NCI-H524 treated with DMSO at 0.1 percent for 48 hours (cell line): ENCODE measurements around the gene LBX2.

Experiments used
- DNase-seq: peaks from one replicate; lab custom pipeline; 2025; lab: John Stamatoyannopoulos, UW

LBX2 gene

GRCh38 chr2:74525717-74526648 lies 26.6 kb upstream of the LBX2 start, which contains the start of gene DQX1:
Gene DQX1 (minus strand): TSS chr2:74526231. CDS start chr2:74525729, 502 bp downstream.
- no peak for DNase-seq

DNA sequence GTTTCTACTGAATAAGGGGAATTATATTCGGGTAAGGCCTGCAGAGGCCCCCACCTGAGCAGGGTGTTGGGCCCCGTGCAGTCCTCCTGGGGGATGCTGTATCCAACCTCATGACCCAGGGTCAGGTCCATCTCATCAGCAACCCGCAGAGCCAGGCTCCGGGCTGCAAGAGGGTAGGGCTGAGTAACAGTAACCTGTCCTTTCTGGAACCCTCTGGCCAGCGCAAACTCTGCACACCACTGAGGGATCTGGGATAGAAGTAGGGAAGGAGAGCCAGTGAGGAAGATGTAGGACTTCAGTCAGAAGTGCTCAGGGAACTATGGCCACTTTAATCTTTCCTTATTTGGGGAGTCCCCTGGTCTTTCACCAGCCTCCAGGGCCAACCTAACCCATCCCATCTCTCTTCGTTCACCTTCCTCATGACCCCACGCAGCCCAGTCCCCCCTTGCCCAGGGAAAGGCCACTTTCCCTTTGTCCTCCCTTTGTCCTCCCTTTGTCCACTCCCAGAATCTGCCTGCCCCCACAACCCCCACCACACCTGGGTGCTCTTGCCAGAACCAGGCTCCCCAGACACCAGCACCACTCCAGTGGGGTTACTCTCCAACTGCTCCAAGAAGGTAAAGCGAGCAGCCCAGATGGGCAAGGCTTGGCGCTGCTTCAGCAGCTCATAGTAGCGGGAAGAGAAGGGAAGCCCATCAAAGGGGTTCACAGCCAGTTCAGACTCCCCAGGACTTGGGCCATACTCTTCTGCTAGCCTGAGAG lies 25.7 kb upstream of the LBX2 start:
- DNase-seq, result no peak

- DNase-seq, result no peak
Observed at GRCh38 chr2:74524005-74524404, 24.6 kb upstream of the LBX2 start.

DNA sequence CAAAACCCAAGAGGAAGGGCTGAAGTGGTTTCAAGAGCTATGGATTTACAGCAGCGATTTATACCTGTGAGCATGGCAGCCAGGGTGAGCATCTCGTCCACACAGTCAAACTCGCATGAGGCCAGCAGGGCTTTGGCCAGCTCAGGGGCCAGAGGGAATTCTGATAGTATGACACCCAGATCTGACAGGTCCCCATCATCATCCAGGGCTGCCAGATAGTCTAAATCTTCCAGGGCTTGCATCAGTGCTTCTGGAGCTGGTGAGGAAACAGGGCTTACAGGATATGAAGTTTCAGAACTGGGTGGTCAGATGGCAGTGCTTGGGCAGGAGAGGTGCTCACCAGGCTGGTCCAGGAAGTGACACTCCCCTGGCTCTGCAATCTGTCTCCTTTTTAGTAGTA lies 23.1 kb upstream of the LBX2 start:
- no peak for DNase-seq

DNA sequence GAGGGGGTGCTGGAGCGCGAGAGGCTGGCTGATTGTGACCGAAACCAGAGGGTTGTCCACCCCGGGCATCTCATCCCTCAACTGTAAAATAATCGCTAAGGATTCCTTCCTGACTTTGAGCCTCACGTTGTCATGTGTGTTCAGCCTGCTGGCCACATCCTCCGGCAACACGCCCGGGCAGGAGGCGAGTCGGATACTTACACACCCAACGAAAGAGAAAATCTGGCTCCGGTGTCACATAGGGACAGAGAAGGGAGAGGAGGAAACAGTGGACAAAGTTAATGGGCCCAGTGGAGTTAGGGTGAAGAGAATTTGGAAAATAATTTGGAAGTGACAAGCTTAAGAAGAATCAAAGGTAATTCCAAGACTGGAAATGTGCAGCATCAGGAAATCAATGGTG lies 17.2 kb upstream of the LBX2 start:
- DNase-seq, result no peak

DNA sequence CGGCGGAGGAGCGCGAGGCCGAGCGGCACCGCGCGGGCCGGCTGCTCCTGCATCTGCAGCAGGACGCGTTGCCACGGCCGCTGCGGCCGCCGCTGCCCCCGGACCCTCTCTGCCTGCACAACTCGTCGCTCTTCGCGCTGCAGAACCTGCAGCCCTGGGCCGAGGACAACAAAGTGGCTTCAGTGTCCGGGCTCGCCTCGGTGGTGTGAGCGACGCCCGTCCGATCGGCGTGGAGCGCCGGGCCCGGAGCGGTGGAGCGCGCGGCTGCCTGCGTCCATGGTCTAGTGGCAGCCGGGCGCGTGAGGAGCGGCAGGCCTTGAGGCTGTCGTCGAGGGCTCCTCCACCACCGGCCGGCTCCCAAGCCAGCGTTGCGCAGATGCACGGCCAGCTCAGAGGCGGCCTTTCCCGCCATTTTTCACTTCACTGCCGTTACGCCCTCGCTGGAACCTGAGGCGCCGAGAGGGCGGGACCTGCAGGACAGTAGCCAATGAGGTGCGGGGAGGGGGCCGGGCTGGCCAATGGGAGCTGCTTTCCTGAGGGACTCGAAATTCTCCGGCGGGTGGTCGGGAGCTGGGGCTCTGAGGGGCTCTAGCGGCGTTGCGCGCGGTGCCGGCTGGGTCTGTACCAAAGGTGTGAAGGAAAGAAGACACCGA lies 16.7 kb upstream of the LBX2 start:
- no peak for DNase-seq

DNA sequence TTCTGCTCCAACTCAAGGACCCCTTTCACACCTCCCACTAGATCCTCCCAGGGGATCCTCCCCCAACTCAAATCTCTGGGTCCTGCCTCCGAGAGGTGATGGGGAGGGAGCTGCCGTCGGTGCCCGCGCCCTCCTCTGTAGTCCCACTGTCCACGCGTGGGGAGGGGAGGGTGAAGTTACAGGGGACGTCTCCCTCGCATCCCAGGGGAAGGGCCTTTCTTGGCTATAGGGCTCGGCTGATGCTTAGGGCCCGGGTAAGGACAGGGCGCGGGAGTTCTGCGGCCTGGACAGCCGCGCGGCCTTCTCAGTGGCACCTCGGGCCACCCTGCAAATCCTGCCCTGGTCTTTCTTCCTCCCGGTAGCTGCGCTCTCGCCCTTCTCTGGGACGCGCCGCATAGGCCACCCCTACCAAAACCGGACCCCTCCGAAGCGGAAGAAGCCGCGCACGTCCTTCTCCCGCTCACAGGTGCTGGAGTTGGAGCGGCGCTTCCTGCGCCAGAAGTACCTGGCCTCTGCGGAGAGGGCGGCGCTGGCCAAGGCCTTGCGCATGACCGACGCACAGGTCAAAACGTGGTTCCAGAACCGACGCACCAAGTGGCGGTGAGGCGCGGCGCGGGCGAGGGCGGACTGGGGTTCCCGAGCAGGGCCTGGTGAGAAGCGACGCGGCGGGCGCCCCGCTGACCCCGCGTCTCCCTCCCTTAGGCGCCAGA lies 16.0 kb upstream of the LBX2 start:
- DNase-seq, result no peak

DNA sequence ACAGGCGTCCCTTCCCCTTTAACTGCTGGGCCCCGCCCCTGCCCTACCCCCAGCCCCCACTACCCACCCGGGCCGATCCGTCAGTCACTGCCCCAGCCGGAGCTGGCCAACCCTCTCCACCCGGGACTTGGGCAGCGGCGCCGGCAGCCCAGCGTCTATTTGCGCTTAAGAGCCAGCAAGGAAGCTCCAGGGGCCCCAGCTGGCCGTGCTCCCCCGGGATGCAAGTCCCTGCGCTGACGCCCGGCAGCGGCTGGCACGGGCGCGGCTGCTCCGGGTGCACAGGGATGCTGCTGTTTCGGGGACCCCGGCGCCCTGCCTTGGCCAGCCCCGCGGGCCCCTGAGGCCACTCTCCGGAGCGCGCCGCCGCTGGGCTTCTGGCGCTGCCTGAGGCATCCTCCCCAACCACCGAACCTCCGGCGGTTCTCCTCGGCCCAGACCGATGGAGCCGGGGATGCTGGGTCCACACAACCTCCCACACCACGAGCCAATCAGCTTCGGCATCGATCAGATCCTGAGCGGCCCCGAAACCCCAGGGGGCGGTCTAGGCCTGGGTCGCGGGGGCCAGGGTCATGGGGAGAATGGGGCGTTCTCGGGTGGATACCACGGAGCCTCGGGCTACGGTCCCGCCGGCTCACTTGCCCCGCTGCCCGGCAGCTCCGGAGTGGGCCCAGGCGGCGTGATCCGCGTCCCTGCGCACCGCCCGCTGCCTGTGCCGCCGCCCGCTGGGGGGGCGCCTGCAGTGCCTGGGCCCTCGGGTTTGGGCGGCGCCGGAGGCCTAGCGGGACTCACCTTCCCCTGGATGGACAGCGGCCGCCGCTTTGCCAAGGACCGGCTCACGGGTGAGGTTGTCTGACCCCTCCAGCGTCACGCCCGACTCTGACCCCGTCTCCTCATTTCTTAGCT lies 15.2 kb upstream of the LBX2 start, which contains the start of gene TLX2:
TSS of gene TLX2 (plus strand) at position 83 of the 903 bp plus-strand sequence. CDS start at position 440, 357 bp downstream.
- no peak for DNase-seq

- no peak for DNase-seq
Observed at GRCh38 chr2:74513605-74514367, 14.4 kb upstream of the LBX2 start.

GRCh38 chr2:74512744-74513604 lies 13.6 kb upstream of the LBX2 start:
- DNase-seq, result no peak

DNA sequence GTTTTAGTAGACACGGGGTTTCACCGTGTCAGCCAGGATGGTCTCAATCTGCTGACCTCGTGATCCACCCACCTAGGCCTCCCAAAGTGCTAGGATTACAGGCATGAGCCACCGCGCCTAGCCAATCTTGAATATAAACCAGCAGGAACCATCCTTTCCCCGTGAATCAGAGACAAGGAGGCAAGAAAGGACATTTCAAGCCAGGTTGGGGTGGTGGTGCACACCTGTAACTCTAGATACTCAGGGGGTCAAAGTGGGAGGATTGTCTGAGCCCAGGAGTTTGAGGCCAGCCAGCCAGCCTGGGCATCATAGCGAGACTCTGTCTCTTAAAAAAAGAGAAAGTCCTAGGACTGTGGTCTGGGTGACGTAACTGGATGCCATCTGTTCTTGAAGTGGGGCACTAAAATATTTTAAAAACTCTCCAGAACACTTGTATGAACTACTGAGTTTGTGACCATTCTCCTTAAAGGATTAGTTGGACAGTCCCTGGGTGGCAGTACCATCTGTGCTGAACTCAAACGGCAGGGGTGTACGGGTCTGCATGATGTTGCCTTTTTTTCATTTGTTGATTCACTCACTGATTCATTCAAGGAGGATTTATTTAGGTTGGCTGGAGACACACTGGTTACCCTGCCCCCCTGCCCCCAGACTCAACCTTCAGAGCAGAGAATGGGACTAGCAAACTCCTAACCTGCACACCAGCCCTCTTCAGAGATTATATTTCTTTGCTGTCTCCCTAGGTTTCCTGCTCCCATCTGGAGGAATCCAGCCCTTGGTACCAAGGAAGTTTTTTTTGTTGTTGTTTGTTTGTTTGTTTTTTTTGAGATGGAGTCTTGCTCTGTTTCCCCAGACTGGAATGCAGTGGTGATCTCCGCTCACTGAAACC lies 11.9 kb upstream of the LBX2 start:
- DNase-seq, result peak; percentile 85

DNA sequence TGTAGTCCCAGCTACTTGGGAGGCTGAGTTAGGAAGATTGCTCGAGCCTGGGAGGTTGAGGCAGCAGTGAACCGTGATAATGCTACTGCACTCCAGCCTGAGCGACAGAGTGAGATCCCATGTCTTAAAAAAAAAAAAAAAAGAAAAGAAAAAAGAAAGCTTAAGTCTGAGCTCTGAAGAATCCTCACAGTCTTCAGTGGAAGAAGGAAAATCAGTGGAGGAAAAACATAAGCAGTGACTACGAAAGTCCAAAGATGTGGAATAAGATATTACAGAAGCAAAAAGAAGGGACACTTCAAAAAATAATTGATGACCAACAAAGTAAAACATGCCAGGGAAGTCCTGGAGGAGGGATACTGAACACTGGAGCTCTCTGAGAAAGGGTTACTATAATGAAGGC lies 10.9 kb upstream of the LBX2 start:
- no peak for DNase-seq

DNA sequence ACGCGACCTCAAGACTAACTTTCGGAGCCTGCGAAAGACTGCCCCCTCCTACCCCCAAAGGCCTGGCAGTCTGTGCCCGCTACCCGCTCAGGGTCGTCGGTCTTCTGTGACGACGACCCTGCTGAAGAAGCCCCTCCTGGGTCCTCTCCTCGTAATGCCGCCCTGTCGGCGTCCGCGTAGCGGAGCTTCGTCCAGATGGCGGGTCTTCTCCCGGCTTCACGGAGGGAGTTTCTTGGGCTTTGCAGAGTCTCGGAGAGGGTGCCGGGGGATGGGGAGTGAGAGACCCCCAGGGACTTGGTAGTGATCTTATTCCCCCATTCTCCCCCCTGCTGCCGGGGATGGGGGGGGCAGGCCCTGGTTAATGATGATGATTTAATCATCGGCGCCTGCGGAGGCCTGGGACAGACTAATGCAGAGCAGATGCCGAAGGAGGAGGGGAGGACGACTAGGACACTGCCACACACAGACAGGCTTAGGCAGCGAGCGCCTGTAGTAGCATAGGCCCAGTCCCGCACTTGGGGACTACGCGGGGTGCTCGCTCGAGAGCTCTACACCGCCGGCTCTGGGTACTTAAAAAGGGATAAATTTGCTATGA lies 8.6 kb upstream of the LBX2 start:
- peak; percentile 57 for DNase-seq

DNA sequence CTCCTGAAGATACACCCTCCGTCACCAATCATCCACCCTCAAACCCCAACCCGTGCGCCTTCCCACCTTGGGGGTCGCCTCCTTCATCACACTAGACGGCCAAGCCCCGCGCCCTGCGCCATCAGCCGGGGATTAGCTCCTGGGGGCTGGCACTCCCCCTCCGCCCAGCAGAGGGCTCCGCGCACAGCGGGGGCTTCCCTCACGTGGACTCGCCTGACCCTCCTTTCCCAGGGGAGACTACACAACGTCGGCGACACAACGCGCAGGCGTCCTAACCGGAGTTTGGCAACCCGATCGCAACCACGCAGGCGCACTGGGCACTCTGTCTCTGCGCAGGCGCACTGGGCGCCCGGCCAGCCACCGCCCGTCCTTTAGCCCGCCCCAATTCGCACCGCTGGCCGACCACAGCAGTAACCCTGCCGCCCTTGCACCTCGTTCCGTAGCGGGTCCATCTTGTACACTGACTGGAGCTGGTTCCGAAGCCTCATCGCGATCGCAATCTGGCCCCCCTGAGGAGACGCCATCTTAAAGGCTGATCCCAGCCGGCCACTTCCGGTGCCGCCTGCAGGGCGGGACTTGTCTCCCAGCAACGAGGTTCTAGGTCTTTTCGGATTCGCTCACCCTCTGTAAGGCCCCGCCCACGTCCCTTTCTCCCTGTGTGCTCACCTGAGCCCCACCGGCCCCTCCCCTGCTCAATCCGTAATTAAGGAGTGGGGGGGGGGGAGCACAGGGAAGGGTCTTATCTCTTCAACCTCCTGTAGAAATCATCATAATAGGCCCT lies 7.9 kb upstream of the LBX2 start, which contains the start of gene PCGF1:
TSS of gene PCGF1 (minus strand) at position 551 of the 781 bp plus-strand sequence. CDS start at position 524, 27 bp downstream.
- DNase-seq, result peak; percentile 95

GRCh38 chr2:74505448-74506246 lies 6.2 kb upstream of the LBX2 start:
- no peak for DNase-seq

DNA sequence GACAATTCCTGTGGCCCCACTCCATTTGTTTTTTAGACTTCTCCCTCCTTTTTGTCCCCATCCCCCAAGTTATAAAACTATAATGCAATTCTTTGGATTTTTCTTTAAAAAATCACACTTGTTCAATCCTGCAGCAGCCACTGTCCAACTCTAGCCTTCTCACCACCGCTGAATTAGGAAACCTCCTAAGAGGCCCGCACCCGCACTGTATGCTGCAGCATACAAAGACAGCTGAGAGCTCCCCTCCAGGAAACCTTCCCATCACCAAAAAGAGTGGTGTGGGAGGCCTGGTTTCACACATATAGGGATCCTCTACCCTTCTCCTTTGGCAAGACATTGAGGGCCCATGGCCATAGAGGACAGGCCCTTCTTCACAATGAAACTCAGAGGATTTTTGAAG lies 5.2 kb upstream of the LBX2 start:
- no peak for DNase-seq
